ENCODE results near the gene FREM3.
"Not testable (repeated sequence)": the region's sequence is repeated elsewhere in the genome, so short reads cannot be mapped to it uniquely, and the experiment has no call there.

FREM3 gene

DNA sequence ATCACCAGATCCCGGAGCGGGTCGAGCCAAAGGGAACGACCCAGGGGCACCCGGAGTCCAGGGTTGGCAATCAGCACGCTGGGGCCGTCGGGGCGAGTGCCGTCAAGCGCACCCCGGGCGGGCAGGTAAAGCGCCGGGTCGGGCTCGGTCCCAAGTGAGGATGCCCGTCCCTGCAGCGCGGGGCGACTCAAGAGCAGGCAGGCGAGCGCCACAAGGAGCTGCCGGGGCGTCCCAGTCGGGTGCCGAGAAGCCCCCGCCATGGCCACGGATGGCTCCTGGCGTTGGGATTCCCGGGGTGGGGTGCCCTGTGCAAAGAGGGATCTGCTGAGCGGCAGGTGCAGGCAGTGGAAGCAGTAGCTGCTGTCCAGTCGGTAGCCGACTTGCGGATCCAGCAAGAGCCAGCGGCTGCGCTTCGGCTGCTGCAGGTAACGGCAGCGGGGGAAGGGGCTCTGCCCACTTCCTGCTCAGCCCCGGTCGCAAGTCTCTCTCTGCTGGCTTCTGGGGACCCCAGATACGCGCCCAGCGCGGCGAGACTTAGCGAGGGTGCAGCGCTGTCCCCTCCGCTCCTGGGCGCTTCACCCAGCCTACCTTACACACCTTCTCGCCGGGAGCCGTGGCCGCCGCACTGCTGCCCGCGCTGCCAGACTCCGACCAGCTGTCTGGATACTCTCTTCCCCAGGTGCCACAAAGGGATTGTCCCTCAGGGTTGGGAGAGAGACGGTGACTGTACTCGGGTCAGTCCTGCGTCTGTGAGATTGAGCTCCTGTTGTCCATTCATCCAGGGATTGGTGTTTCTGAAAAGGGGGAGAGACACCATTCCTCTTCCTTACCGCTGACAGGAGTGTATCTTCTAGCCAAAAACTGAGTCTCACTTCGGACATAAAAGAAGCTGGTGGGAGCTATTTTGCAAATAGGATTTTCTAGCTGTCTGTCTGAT lies at the start of gene FREM3:
FREM3 (minus strand) TSS at position 260 of the 937 bp plus-strand sequence; CDS start at position 260, 0 bp downstream.
- DNase-seq (ENCODE audit: low spot score), result no peak

DNA sequence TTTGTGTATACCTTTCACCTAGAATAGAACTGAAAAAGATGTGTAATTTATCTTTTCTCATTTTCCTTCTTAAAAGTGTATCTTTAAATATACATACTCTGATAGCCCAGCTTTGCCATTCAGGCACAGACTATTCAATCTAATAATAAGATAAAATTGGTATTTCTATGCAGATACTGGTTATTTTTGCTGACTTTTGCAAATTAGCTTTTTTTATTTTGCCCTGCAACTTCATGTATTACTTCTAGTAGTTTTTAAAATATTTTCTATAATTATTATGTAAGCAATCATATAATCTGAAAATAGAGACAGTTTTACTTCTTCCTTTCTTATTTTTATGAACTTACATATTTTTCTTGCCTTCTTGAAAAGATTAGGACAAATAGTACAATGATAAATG lies 45.4 kb upstream of the FREM3 start:
- no peak for DNase-seq (ENCODE audit: low spot score)

DNA sequence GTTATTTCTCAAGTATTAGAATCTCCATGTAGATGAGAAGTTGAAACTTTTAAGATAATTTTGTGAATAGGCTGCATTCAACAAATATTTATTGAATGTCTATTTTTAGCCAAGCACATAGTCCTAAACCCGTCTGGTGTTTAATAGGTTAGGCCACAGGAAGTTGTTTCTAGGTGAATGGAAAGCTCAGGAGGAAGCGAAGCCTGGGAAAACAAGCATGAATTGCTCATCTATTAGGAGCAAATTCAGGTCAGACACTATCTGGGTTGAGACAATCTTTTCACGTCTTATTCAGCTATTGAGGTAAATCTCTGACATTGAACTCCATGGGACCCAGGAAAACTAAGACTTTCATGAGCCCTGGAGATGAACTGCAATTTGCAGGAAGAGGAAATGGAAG lies 43.1 kb upstream of the FREM3 start:
- DNase-seq (ENCODE audit: low spot score), result no peak

DNA sequence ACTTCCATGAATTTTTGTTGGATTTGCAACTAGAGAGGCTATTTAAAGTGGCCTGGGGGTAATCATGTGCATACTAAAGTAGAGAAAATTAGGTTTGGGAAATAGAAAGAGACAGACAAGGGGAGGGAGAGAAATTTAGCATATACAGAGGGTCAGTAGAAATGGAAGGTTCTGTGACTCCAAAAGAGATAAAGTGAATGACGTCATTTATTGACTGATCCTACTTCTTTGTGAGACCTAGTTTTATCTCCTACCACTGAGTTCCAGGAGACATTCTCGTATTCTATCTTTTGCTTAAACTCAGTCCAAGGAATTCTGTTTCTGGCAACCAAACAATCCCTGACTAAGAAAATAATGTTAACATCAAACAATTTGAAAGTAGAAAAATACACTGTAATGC lies 42.4 kb upstream of the FREM3 start:
- no peak for DNase-seq (ENCODE audit: low spot score)

DNA sequence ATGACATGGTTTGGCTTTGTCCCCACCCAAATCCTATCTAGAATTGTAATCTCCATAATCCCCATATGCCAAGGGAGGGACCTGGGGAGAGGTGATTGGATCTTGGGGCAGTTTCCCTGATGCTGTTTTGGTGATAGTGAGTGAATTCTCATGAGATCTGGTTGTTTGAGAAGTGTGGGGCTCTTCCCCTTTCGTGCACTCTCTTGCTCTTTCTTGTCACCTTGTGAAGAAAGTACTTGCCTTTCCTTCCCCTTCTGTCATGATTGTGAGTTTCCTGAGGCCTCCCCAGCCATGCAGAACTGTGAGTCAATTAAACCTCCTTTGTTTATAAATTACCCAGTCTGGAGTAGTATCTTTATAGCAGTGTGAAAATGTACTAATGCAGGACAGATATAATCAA lies 36.4 kb upstream of the FREM3 start:
- no peak for DNase-seq (ENCODE audit: low spot score)

DNA sequence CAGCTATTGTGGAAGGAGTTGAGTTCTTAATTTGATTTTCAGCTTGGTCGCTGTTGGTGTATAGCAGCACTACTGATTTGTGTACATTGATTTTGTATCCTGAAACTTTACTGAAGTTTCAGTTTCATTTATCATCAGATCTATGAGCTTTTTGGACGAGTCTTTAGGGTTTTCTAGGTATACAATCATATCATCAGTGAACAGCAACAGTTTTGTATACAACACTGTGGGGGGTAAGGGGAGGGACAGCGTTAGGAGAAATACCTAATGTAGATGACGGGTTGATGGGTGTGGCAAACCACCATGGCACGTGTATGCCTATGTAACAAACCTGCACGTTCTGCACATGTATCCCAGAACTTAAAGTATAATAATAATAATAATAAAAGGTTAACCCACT lies 35.6 kb upstream of the FREM3 start:
- DNase-seq (ENCODE audit: low spot score), result not testable (repeated sequence)

DNA sequence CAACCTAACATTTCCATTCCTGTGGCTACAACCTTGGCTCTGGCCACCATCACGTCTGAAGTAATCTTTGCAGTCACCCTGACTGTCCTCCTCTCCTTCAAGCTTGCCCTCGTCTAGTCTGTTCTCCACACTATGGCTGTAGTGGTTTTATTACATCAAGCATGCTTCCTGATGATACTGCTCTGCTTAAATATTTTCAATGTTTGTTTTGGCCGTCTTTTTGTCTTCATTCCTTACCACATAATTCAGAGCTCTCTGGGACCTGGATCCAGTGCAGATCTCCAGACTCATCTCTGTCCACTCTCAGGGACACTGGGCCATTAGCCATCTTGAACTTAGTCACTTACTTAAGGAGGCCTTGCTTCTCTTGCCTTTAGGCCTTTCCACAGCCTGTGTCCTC lies 27.7 kb upstream of the FREM3 start:
- no peak for DNase-seq (ENCODE audit: low spot score)

DNA sequence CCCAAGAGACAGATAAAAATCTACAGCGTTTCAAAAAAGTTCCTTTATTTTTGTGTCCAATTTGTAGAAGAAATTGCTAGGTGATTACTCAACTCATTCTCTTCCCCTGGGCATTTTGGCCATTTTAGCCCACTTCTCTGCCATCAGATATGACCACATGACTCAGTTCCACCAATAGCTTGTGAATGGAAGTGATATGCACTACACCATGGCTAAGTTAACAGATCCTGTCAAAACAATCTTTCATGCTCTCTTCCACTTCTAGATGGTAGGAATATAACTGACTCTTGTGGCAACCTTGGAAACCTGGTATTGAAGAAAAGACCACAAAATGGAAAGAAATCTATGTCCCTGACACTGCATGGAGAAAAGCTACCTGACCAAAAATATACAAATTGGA lies 26.2 kb upstream of the FREM3 start:
- no peak for DNase-seq (ENCODE audit: low spot score)

DNA sequence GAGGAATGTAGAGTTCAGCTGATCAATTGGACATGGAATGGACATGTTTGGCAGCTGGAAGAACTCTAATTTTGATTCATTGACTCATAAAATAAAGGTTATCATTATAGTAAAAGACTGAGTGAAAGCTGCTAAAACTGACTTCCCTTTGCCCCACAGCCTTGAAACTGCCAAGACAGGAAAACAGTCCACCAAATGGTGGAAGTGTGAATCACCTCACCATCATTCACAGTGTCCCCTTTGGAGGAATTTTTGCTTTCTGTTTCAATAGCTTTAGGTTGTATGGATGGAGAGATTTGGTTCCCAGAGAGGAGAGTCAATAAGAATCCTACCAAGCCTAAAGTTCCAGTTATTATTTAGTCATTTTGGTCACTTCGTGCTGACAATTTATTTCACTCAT lies 20.8 kb upstream of the FREM3 start:
- no peak for DNase-seq (ENCODE audit: low spot score)

DNA sequence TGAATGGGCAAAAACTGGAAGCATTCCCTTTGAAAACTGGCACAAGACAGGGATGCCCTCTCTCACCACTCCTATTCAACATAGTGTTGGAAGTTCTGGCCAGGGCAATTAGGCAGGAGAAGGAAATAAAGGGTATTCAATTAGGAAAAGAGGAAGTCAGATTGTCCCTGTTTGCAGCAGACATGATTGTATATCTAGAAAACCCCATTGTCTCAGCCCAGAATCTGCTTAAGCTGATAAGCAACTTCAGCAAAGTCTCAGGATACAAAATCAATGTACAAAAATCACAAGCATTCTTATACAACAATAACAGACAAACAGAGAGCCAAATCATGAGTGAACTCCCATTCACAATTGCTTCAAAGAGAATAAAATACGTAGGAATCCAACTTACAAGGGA lies 18.3 kb upstream of the FREM3 start:
- DNase-seq (ENCODE audit: low spot score), result not testable (repeated sequence)

DNA sequence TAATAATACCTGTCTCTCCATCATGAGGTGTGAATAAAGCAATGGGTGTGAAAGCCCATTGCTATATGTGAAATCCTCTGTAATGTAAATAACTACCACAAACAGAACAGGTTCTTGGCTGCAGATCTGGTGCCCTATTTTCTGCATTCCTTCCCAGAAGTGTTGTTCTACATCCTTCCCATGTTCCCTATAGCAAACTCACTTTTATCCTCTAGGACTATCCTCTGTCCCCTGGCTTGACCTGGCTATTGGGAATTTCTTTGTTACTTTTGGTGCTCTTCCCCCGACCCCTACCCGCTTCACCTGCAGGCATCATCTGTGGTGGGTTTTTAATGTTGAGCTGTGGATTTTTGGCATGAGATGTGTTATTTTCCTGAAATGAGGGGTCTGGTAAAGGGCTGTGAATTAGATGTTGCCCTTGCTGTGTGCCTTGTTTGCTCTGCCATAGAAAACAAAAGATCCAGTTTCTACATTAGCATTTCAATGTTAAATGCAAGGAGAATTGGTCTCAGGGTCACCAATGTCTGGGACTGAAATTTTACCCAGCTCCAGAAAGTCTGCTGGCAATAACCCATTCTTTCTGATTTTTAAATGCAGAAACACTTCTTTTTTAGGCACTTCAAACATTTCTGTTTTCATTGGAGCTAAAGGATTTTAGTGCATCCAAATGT lies 13.6 kb upstream of the FREM3 start:
- DNase-seq (ENCODE audit: low spot score), result no peak

DNA sequence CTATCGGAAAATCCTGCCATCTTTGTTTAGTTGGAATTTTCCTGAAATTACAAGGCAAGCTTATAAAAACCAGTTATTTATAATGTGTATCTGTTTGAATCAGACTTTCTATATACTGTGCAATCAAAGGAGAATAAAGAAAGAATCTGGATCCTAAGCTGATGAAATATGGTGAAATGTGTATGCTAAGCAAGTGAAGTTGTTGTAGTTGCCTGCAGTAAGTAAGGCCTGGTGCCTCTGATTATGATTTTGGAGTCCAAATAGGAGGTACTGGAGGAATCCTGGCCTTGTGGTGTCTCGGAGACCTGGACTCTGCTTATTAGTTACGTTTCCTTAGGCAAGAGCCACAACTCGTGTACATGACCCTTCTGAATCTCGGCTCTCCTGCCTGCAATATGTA lies 13.1 kb upstream of the FREM3 start:
- DNase-seq (ENCODE audit: low spot score), result no peak

DNA sequence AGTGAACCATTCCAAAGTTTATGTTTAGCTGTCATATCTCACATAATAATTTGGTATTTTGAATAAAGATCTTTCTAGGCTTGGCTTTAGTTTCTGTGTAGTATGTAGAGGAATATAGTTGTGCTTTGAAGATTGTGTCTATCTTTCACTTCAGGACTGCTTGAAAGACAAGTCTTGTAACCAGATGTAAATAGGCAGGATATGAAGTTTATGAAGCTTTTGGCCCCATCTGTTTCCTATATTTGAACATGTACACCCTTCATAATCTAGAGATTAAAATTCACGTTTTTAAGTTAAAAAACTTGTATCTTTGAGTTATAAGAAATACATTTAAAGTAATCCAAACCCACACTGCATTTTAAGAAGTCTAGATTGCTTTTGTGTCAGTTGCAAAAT lies 11.7 kb upstream of the FREM3 start:
- DNase-seq (ENCODE audit: low spot score), result no peak

DNA sequence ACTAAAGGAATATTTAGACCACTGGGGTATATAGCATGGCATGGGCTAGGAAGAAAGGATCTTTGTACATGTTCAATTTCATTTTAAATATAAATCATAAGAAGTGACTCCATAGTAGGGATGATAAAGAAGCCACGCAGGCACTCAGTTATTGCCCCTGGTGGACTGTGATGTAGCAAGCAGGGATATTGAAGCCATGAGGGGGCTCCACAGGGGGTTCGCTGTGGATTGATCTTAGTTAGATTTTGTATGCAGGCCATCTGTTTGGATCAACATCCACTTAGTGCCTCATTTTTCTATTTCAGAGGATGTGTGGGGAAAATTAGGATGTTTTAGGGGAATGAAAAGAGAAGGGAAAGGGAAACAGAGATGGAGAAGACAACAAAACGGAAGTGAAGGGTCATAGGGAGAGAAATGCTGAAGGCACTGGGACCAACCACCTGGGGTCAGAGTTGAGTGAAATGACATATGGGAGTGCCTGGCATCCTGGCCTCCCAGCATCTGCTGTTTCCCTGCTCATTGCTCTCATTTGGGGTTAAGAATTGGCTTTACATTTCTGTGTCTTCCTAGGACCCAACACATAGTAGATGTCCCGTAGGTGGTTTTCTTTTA lies 11.2 kb upstream of the FREM3 start:
- DNase-seq (ENCODE audit: low spot score), result no peak

DNA sequence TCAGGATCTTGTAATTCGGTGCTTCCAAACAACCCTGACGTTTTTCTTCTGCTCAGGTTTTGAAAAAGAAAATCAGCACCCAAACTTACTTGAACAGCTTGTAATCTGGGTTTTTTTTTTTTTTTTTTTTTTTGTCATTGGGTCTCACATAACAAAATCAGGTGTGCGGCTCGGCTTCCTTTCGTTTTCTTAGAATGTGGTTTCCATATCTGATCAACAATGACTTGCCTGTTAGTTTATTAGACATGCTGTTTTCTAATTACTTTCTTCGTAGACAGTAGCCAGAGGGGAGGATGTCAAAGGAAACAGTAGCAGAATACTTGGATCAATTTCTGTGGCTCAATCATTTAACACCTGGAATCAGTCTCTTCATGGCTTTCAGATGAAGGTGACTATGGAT lies 890 bp upstream of the FREM3 start:
- no peak for DNase-seq (ENCODE audit: low spot score)

DNA sequence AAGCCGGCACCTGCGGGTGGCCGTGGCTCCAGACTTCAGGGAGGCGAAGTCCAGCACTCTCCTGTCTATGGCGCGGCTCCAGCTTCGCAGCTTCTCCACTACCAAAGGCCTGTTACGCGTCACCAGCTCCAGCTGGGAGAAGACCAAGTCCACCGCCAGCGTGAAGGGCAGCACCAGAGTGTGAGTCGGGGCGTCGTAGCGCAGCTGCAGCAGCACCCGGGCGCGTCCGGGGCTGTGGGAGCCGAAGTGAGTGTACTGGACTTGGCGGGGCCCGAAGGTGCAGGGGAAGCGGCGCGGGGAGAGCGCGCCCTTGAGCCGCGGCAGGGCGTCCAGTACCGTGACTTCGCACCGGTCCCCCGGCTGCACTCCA lies 444 bp downstream of the FREM3 start:
- no peak for DNase-seq (ENCODE audit: low spot score)

DNA sequence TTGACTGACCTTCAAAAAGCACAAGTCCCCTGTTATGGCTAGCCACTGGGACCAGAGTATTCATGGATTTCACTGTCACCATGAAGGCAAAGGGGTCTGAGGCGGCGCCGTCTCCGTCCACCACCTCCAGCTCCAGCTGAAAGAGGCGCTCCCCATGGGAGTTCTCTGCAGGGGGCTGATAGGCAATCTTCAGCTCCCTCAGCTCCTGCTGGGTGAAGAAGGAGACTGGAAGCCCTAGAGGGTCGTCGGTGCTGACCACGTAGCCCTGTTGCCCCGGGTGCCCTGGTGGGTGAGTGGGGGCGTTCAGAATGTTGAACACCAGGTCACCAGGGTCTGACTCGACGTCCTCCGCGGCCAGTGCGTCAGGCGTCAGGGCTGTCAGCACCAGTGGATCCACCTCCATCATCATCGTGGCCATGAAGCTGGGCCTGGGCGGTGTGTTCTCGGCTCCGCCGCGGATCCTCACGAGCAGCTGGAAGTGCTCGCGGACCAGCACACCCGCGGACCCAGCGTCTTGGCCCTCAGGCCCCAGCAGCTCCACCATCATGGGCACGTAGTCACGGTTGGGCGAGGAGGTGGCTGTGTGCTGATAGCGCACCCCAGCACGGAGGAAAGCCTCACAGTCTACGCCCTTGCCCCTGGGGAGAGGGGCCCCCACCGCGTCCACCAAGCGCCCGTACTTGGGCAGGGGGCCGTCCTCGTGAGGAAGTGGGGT lies 987 bp downstream of the FREM3 start:
- no peak for DNase-seq (ENCODE audit: low spot score)

DNA sequence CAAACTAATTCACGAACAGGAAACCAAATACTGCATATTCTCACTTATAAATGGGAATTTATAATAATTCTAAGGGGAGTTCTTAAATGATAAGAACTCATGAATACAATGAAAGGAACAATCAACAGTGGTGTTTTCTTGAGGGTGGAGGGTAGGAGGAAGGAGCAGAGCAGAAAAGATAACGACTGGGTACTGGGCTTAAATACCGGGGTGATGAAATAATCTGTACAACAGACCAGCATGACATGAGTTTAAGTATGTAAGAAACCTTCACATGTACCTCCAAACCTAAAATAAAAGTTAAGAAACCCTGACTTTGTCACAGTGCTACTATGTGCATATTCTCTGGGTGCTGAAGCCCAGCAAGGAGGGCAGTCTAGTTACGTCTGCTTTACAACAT lies 6.6 kb downstream of the FREM3 start:
- no peak for DNase-seq (ENCODE audit: low spot score)

DNA sequence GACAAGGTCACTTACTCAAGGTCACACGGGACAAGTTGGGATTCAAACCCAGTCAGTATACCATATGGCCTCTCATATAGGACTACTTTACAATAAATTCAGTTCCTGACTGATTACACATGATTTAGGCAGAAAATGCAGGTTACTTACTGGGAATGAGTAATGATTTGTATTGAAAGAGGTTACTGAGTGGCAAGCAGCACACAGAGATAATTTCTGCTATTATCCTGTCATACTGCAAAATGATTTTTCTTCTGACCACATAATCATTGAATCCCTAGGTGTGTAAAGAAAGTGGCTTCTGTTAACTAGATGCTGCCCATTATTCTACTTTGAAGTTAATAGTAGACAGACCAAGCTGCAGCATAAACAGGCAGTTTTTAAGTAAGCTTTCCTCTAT lies 8.2 kb downstream of the FREM3 start:
- no peak for DNase-seq (ENCODE audit: low spot score)

DNA sequence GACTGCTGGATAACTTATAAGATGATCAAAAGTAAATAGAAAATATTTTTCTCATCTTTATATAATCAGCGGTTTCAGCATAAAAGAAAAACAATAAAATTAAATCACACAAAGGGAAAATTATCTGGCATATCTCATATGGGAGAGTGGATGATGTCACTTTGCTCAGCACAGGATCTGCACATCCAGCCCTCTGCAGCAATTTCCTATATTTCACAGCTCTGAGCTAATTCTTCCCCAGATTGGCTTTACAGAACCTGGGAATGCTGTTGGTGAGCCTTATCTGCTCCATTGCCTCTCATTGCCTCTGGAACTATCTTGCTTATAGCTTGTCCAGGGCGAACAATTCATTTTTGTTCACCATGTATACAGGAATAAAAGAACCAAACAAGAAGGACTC lies 21.0 kb downstream of the FREM3 start:
- no peak for DNase-seq (ENCODE audit: low spot score)

DNA sequence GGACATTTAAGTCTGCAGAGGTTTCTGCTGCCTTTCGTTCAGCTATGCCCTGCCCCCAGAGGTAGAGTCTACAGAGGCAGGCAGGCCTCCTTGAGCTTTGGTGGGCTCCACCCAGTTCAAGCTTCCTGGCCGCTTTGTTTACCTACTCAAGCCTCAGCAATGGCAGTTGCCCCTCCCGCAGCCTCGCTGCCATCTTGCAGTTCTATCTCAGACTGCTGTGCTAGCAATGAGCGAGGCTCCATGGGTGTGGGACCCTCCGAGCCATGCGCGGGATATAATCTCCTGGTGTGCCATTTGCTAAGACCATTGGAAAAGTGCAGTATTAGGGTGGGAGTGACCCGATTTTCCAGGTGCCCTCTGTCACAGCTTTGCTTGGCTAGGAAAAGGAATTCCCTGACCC lies 26.8 kb downstream of the FREM3 start:
- DNase-seq (ENCODE audit: low spot score), result not testable (repeated sequence)

DNA sequence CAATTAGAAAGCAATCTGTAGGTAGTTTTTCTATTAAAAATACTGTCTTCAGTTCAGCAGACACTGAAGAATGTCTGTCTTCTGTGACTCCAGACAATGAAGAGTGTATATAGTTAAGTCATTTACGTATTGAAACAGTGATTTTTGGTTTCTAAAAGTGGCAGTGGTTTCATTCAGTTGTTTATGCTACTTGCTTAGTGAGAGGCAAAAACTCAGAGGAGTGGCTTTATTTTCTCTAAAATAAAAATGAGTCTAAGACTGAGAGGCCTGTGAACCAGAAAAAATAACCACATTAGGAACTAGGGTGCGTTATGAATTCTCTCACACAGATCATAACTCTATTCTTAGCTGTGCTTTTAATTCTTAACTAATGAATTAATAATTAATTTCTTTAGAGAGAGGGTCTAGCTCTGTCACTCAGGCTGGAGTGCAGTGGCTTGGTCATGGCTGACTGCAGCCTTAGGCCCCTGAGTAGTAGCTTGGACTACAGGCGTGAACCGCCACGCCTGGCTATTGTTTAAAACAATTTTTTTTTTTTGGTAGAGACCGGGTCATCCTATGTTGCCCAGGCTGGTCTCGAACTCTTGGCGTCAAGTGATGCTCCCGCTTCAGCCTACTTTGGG lies 31.4 kb downstream of the FREM3 start:
- no peak for DNase-seq (ENCODE audit: low spot score)

All from left forelimb (tissue), 1 donor.